Stimulated activated CD4-positive, alpha-beta T cell treated with anti-CD3 and anti-CD28 coated beads, Interleukin-4, amount 100 ng/mL, for 4 hours (primary cell): ENCODE results near the gene ADGRA3.
A peak's percentile ranks its signal among the peaks of the same experiment; 100 is the strongest.

Experiments used
- DNase-seq, 2 experiments: peaks; one replicate each; pipeline ENCODE4 v3.0.0-alpha.2; 2020

The ADGRA3 gene

GRCh38 chr4:22512306-22512705 lies 3.6 kb downstream of the ADGRA3 start:
- no peak for DNase-seq

- DNase-seq: no peak
Observed at GRCh38 chr4:22510750-22511149, 5.1 kb downstream of the ADGRA3 start.

- no peak for DNase-seq
Observed at GRCh38 chr4:22508376-22508775, 7.5 kb downstream of the ADGRA3 start.

- DNase-seq: no peak
Observed at GRCh38 chr4:22504922-22505321, 10.9 kb downstream of the ADGRA3 start.

- no peak for DNase-seq
Observed at GRCh38 chr4:22504447-22504846, 11.4 kb downstream of the ADGRA3 start.

- DNase-seq: no peak
Observed at GRCh38 chr4:22502895-22503814, 12.7 kb downstream of the ADGRA3 start.

- DNase-seq: no peak
Observed at GRCh38 chr4:22501715-22502095, 14.2 kb downstream of the ADGRA3 start.

- peak; percentile 15 to 40 for DNase-seq
Observed at GRCh38 chr4:22500831-22501714, 14.8 kb downstream of the ADGRA3 start.

GRCh38 chr4:22500128-22500611 lies 15.7 kb downstream of the ADGRA3 start:
- DNase-seq: no peak

- DNase-seq: no peak
Observed at GRCh38 chr4:22498866-22499265, 17.0 kb downstream of the ADGRA3 start.

- DNase-seq: no peak
Observed at GRCh38 chr4:22496165-22496813, 19.6 kb downstream of the ADGRA3 start.

GRCh38 chr4:22493523-22493922 lies 22.3 kb downstream of the ADGRA3 start:
- DNase-seq: no peak

GRCh38 chr4:22492987-22493386 lies 22.9 kb downstream of the ADGRA3 start:
- no peak for DNase-seq

- DNase-seq: no peak
Observed at GRCh38 chr4:22491939-22492338, 23.9 kb downstream of the ADGRA3 start.

- DNase-seq: no peak
Observed at GRCh38 chr4:22490718-22491315, 25.0 kb downstream of the ADGRA3 start.

- no peak for DNase-seq
Observed at GRCh38 chr4:22488106-22488505, 27.8 kb downstream of the ADGRA3 start.

GRCh38 chr4:22487328-22487727 lies 28.5 kb downstream of the ADGRA3 start:
- no peak for DNase-seq

GRCh38 chr4:22486276-22486675 lies 29.6 kb downstream of the ADGRA3 start:
- DNase-seq: no peak

- DNase-seq: no peak
Observed at GRCh38 chr4:22485737-22486136, 30.1 kb downstream of the ADGRA3 start.

GRCh38 chr4:22483551-22483981 lies 32.3 kb downstream of the ADGRA3 start:
- DNase-seq: no peak

GRCh38 chr4:22482250-22483127 lies 33.4 kb downstream of the ADGRA3 start:
- DNase-seq: no peak
